Mesothelial cell of epicardium (in vitro differentiated cells): ENCODE data around the gene ZNF662. TPM values are rescaled to one million over a fixed set of nuclear protein-coding genes. Genes with fewer than 3 reads are reported as not detected.

ENCODE experiments used
- DNase-seq, 2 experiments: peaks; one replicate each; pipeline ENCODE4 v3.0.0; 2021; ENCODE audit warnings: low spot score in 2 of 2; ENCODE audit not compliant: unreplicated experiment in 2 of 2
- H3K27ac Mint-ChIP-seq: 2 replicates; pipeline ENCODE4 v1.8.0; 2021; ENCODE audit warnings: mixed read lengths
- H3K27me3 Mint-ChIP-seq: 2 replicates; pipeline ENCODE4 v1.8.0; 2021; ENCODE audit warnings: low read depth, mixed read lengths
- H3K36me3 Mint-ChIP-seq: 2 replicates; pipeline ENCODE4 v1.8.0; 2021; ENCODE audit warnings: mixed read lengths
- H3K4me1 Mint-ChIP-seq: 2 replicates; pipeline ENCODE4 v1.8.0; 2021; ENCODE audit warnings: mixed read lengths
- H3K4me3 Mint-ChIP-seq: 2 replicates; pipeline ENCODE4 v1.8.0; 2021; ENCODE audit warnings: mild to moderate bottlenecking, moderate library complexity, mixed read lengths
- H3K9me3 Mint-ChIP-seq: 2 replicates; pipeline ENCODE4 v1.8.0; 2021; ENCODE audit warnings: mixed read lengths
- total RNA-seq: library from RNA; stranded (reverse); gene quantifications from 3 replicates; pipeline ENCODE4 v1.2.1, GENCODE V29; 2021
- TF ChIP-seq, protein P1 (sequence below): fragments of 200-600 bp; sonication (generic); IDR thresholded peaks from one replicate; pipeline ENCODE4 v1.5.0; 2021; ENCODE audit warnings: antibody characterized with exemption; ENCODE audit not compliant: unreplicated experiment

The ZNF662 gene
- total RNA-seq, 1 donor from 2014 or later = 0.45 TPM

DNA sequence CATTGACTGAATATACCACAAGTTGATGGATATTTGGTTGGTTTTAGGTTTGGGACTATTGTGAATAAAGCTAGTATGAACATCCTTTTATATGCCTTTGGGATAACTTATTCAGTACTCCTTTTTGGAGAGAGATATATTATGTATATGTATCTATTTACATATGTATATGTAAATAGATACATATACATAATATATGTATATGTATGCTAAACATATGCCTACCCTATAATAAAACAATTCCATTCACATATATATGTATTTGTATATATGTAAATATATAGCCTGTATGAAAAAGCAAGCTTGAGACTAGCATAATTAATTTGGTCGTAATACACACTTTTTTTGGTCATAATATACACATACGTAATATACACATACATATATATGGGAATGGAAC, 57.3 kb downstream of the ZNF662 start:
- Mint-ChIP-seq H3K4me3 (no peak overlapping the region), H3K9me3 (no peaks in the 10 kb centered on the region), H3K27ac (no peak overlapping the region), H3K36me3 (no peaks in the 10 kb centered on the region), H3K27me3 (peaks cover 65% of the 10 kb centered on the region), H3K4me1 (no peaks in the 10 kb centered on the region)
- DNase-seq = no peak
- TF ChIP-seq, protein P1, sequence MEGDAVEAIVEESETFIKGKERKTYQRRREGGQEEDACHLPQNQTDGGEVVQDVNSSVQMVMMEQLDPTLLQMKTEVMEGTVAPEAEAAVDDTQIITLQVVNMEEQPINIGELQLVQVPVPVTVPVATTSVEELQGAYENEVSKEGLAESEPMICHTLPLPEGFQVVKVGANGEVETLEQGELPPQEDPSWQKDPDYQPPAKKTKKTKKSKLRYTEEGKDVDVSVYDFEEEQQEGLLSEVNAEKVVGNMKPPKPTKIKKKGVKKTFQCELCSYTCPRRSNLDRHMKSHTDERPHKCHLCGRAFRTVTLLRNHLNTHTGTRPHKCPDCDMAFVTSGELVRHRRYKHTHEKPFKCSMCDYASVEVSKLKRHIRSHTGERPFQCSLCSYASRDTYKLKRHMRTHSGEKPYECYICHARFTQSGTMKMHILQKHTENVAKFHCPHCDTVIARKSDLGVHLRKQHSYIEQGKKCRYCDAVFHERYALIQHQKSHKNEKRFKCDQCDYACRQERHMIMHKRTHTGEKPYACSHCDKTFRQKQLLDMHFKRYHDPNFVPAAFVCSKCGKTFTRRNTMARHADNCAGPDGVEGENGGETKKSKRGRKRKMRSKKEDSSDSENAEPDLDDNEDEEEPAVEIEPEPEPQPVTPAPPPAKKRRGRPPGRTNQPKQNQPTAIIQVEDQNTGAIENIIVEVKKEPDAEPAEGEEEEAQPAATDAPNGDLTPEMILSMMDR = no peak

GRCh38 chr3:42964266-42964665, 58.3 kb downstream of the ZNF662 start:
- Mint-ChIP-seq H3K4me1 (no peaks in the 10 kb centered on the region), H3K36me3 (no peaks in the 10 kb centered on the region), H3K9me3 (no peaks in the 10 kb centered on the region), H3K27ac (no peak overlapping the region), H3K27me3 (peaks cover 65% of the 10 kb centered on the region), H3K4me3 (no peak overlapping the region)
- TF ChIP-seq, protein P1 = no peak
- no peak for DNase-seq

Other genes with a start within 250 kb of the ZNF662 start
- gene KLHL40, start 220.6 kb upstream of the ZNF662 start, total RNA-seq = not detected in 3 replicates
- not detected in 3 replicates for gene HHATL, start 203.3 kb upstream of the ZNF662 start, total RNA-seq
- 0.55 to 0.90 TPM (median 0.60 TPM) in 3 replicates for gene CCDC13, start 132.9 kb upstream of the ZNF662 start, total RNA-seq
- 62.0 to 72.2 TPM (median 63.9 TPM) in 3 replicates for gene HIGD1A, start 101.7 kb upstream of the ZNF662 start, total RNA-seq
- 1.2 to 2.2 TPM (median 1.6 TPM) in 3 replicates for gene ACKR2, start 96.7 kb upstream of the ZNF662 start, total RNA-seq
- gene CYP8B1, start 30.3 kb upstream of the ZNF662 start, total RNA-seq = not detected in 3 replicates
- 0.75 to 1.6 TPM (median 0.84 TPM) in 3 replicates for gene GASK1A, start 73.2 kb downstream of the ZNF662 start, total RNA-seq
- gene POMGNT2, start 199.9 kb downstream of the ZNF662 start, total RNA-seq = 18.6 to 20.5 TPM (median 19.2 TPM) in 3 replicates